NCI-H460 (cell line): Measurements from ENCODE around the gene NXPH2. TPM values are rescaled to one million over a fixed set of nuclear protein-coding genes. Genes with fewer than 3 reads are reported as not detected.
"Not testable (repeated sequence)": the region's sequence is repeated elsewhere in the genome, so short reads cannot be mapped to it uniquely, and the experiment has no call there.

Experiments
- DNase-seq: peaks from one replicate; pipeline ENCODE4 v3.0.0-alpha.2; 2016; ENCODE audit warnings: low read depth; ENCODE audit errors: extremely low read depth
- total RNA-seq: library from RNA; depleted of rRNA; stranded (reverse); fragments of >200 nt; shearing (Covaris generic); gene quantifications from 2 replicates; pipeline ENCODE4 v1.2.3, GENCODE V29; 2014

NXPH2 gene
- total RNA-seq, 1 experiment from 2014 or later = 0.89 TPM

DNA sequence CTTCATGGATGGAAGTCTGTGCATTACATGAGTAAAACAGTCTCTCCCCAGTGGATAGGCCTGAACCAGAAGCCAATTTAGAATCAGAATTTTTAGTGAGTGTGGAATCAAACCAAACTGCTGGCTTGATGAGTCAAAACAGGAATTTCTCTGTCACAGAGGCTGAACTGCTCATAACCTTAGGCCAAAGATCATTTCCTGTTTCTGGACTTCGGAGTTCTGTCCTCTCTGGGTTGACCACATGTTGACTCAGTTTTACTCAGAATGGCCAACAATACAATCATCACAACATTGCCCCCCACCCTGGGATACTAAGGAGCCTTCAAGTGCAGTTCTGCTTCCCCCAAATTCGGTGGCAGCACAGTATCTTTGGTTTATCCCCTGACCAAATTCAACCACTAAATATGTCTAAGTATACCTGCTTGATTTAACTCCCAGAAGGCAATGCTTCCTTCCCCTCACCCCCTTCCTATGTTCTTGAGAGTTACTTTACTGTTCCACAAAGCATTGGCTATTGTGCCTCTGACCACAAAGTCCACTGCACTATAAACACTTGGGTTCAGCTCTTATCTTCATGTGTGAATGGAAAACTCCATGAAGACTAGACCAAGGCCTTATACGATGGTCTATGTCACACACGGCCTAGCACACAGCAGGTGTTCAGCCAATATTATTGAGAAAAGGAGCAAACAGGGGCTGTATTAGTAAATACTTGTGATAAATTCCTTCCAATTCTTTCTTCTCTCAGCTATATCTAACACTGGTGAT lies 67.8 kb downstream of the NXPH2 start:
- no peak for DNase-seq

DNA sequence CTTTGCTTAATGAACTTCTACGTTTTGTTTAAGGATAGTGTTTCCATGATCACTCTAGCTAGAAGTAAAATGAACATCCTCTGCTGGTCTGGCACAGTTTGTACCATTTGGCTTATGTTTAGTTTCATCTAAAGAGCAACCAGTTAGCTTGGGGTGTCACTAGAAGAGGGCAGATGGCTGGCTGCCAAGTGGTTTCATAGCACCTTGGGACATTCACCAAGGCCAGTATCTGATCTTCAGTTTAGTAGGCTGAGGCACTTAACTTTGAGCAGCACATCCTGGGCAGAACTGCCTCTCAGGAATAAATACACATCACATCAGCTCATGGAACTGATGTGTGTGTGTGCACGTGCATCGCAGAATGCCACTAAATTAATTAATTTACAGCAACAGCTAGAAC lies 68.4 kb downstream of the NXPH2 start:
- DNase-seq = no peak

DNA sequence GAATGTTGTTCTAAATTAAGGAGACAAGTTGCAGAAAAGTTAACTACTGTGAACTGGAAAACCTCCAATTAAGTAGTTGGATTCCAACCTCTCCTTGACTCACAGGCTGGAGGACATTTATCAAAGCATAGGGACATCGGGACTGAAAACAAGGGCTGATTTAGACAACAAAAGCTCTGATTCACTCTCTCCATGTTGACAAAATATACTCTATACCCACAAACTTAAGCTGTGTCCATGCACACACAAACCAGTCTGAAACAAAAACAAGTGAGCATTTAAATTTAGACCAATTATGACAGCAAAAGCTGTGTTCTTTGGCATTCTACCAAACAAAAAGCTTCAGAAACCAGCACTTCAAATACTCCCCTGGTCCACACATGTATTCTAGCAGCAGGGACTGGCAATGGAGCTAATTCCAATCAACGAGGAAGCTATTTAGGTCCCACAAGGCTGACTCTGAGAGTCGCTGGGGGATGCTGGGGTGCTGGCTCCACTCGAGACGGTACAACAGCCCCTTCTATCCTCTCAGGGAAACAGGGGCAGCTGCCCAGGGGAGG lies 71.4 kb downstream of the NXPH2 start:
- DNase-seq = no peak

DNA sequence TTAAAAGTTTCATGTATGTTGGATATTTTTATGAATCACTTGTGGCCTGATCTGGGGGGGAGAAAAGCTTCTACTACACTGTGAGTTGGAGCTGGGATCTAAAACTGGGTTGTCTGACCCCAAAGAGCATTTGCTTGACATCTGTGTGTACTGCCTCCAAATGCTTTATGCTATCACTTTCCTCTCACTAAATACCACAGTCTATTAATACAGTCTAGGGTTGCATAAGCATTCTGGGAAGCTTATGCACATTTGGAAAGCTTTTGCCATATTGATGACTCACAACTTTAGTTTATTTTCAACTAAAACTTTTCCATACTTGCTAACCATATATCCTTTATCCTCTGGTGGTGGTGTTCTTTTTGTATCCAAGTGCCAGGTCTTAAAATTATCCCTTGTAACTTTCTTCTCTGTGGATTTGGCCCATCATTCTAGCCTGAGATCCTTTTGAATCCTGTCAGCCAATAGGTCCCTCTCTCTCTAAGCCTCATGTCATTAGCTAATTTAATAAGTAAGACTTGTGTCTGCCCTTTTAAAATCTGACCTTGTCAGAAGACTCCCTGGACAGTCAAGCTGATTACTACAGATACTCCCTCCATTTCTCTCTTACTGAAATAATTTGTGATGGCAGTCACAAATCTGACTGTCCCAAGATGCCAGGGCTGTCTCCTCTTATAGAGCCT lies 72.7 kb downstream of the NXPH2 start:
- no peak for DNase-seq

DNA sequence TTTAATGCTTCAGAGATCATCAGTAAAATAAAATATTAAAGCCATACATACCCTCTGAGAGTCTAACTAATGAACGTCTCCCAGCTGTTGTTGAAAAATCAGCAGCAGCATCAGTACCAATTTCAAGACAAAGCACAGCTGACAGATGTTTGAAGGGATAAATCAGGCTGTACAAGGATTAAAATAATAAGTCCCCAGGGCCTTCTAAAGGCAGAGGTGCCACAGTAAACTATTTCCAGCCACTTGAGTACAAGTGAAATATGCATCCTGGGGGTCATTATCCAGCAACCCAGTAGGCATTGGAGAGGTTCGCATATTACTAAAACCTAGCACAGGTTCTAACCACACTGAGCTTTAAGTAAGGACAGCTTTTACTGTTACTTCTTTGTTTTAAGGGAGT lies 76.9 kb downstream of the NXPH2 start:
- DNase-seq = no peak

DNA sequence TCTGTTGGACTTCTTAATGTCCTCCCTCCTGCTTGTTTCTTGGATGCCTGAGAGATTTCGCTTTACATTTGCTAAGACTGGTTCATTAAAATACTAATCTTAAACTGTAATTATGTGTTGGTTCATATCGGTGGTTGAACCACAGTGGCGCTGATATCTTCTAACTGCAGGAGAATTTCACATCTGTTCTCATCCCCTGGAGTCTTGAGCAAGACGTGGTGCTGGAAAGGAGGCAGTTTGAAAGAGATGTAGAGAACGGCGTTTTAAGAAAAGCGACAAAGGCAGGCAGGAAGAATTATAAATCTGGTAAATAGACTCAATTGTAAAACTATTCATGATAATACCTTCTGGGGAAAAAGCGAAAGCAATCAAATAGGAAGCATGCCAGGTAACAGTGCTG lies 79.5 kb downstream of the NXPH2 start:
- DNase-seq = no peak

DNA sequence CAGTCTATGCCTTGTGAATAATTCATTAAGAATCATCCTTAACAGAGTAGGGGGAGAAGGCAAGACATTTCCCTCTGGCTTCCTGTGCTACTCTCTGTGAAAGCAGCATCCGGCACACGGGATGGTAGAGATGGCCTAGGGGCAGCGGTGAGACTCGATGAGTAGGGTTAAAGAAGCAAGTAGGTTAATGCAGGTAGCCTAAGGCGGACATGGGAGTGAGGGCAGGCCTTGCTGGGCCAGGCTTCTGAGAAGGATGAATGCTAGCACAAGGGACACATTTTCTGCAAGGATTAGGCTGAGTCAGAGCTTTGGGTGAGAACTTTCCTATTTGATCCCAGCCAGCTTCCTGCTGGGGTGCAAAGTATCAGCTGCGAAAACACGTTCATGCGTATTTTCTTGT lies 80.8 kb downstream of the NXPH2 start:
- DNase-seq = no peak

DNA sequence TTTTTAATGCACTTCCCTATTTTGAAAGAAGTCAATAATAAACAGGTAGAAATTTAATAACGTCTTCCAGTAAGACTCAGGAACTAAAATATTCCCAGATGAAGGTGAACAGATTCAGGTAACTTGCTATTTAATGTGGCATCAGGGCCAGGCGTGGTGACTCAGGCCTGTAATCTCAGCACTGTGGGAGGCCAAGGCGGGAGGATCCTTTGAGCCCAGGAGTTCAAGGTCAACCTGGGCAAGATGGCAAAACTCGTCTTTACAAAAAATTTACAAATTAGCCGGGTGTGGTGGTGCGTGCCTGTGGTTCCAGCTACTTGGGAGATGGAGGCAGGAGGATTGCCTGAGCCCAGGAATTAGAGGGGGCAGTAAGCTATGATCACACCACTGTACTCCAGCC lies 81.8 kb downstream of the NXPH2 start:
- DNase-seq = no peak

DNA sequence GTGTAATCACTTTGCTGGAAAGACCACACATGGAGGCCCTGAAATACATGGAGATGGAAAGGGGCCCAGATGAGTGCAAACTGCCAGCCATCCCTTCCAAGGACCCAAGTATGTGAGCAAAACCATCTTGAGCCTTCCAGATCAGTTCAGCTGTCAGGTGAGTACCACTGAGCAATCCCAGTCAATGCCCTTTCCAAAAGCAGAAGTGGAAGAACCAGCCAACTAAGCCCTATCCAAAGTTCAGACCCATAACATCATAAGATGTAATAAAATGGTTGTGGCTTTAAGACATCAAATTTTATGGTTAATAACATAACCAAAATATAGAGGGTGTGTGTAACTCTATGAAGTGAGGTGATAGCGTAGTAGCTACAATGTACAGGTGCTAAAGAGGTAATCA lies 88.5 kb downstream of the NXPH2 start:
- DNase-seq = no peak

DNA sequence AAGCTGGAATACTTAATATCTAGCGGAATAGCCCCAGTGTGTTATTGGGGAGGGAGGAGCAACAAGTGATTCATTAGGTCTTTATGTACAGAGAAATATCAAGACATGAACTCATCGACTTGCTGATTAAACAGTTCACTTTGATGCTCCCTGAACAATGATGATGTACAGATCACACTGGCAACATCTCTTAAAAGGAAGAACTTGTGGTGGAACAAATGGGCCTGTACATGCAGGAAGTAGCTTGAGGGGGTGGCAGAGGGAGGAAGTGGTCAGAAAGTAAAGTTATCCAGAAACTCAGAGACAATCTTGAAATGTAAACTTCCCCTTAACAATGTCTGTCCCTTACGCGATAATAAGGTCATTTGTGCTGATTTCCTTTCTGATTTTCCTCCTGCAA lies 90.5 kb downstream of the NXPH2 start:
- no peak for DNase-seq

DNA sequence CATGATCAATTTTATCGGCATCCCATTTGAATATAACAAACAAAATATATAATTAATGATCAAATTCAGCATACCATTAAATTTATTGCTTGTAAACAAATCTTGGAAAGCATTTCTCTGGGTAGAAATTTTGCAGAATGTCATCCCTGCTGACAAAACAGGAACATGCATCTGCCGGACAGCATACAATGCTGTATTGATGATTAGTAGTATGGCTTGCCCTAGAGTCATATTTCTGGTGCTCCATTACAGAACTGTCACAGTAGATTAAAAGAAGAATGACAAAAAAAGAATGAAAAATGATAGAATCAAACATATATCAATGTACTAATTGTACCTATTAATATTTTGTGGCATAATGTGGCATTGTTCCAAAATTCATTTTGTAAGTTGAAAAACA lies 98.0 kb downstream of the NXPH2 start:
- no peak for DNase-seq

DNA sequence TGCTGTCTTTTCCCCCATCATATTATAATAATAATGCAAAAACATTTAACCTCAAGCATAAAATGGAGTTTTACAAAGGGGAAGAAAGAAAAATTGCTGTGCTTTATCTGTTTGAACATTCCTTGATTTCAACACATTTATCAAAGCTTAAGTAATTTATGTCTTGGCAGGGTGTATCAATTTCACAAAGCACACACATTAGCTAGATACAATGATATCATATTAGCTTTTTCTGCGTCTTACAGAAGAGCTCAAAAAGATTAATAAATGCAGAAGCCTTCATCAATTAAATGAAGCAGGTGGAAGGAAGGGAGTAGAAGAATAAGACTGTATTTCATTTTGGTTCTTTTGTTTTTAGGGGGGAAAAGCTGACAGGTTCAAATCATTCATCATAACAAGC lies 103.0 kb downstream of the NXPH2 start:
- DNase-seq = no peak

DNA sequence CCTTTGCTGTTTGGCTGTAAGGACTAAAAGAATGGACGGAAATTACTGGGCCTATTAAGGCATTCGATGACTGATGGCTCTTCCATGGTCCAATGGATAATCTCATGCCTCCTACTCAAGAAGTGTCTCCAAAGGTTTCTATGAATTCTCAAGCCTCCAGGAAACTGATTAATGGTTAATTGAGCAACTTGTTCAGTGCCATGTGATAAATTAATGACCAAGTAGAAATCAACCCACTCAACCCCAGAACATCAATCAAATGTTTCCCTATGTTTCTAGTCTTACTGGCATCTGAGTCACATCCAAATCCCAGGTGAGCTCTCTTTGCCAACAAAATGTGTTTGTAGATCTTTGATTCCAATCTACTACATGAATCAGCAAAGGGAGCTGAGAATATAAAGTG lies 103.6 kb downstream of the NXPH2 start:
- no peak for DNase-seq

DNA sequence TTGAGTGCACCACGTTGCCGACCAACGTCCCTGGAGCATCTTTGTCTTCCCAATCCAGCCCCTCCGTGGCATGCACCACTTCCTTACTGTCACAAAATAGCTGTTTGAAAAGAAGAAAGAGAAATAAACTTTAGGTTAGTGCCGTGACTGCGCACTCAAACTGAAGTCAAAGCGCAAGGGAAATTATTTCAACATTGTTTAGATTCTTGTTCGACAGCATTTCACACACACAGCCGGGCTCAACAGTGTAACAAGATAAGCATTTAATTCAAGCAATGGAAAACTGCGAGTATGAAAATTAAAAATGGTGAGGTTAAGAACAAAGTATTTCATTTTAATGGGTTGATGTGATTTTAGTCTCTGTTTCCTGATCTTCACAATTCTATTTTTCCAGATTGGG lies 108.6 kb downstream of the NXPH2 start:
- DNase-seq = no peak

DNA sequence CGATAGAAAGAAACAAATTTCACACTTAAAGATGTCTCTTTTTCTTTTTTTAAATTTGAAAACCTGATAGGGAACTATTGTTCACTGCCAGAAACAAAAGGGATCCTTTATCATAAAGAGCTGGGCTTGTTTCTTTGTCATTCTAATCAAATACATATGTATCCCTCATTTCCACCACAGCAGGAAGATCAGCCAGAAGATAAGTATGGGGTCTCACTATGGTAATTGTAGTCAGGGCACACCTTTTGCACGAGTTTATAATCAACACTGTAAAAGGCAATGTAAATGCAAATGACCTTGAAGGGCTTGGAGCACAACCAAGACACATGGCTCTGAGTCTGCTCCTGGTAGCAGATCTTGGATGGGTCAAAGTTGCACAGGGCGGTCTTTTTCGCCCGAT lies 109.5 kb downstream of the NXPH2 start:
- no peak for DNase-seq

DNA sequence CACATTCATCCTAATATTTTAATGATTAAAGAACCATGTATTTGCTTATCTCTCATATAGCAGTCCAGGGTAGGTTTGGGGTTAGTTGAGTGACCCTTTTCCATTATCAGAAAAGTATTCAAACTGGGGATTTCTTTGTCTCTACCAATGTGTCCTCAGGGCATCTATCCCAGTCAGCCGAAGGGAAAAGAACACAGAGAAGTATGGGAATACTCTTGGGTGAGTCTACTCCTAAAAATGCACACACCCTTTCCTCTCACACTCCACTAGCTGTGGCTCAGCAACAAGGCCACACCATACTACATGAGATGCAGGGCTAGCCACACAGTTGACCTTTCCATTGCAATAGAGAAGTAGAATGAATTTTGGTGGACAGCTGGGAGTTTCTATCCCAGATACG lies 114.3 kb downstream of the NXPH2 start:
- no peak for DNase-seq

DNA sequence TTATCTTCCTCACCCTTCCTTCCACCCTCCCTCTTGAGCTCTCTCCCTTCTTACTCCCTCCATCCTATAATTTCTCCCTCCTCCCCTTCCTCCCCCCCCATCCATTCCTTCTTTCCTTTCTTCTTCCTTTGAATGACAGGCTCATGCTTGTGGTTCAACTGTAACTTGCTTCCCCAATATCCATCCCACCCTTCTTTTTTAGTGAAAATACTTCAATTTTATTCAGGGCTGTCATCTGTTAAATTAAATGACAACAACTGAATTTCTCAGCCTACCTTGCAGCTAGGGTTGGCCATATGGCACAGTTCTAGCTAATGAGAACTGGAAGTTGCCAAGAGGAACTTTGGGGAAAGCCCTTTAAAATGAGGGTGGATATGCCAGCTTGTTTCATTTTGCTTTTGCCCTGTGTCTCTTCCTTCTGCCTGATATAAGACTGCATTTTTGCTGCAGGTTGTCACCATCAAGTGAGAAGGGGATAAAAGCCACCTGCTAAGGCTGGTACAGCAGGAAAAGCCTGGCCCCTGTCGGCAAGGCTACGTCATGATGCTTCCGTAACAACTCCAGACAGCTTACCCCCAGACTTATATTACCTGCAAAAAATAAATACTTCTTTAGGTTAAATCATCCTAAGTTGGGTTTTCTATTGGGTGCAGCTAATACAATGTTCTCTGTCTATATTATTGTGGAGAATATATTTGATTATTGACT lies 121.8 kb downstream of the NXPH2 start:
- no peak for DNase-seq

DNA sequence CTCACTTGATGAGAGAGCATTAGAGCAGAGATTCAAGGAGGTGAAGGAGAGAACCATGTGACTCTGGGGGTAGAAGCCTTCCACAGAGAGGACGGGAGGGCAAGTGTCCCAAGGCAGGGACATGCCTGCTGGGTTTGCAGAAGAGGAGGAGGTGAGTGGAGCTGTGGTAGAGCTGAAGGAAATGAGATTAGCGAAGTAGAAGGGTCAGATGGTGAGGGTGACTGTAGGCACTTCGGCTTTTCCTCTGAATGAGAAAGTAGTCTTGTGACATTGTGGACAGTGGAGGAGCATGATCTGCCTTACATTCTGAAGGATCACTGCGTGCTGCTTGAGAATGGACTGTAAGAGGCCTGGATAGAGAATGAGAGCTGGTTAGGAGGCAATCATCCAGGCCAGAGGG lies 126.0 kb downstream of the NXPH2 start:
- no peak for DNase-seq

DNA sequence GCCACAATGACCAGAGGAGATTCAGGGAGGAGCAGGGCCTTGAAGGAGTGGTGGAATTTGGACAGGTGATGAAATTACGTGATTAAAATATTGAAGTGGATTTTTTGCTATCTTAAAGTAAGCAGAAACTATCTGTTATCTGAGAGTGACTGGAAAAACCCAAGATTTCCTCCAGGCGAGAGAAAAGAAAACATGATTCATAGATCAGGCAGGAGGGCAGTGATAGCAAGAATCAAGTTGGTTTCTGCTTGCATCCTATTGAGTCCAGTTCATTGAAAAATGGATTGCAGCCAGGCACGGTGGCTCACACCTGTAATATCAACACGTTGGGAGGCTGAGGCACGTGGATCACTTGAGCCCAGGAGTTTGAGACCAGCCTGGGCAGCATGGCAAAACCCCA lies 127.8 kb downstream of the NXPH2 start:
- DNase-seq = no peak

DNA sequence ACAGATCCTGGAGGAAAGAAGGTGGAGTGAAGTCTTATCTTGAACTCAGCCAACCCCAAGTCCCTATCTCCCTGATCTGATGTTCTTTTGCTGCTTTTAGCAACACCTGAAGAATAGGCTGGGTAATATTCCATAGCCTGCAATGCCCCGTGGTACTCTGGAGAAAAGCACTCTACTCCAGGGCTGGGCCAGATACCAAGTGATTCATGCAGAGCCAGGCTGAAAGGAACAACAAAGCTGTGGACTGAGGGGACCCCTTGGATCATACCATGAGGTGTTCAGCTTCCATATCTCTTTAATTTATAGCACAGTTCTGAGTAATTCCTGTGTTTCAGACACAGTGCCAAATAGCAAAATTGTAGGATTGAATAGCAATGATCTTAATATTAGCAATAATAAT lies 130.6 kb downstream of the NXPH2 start:
- DNase-seq = no peak

DNA sequence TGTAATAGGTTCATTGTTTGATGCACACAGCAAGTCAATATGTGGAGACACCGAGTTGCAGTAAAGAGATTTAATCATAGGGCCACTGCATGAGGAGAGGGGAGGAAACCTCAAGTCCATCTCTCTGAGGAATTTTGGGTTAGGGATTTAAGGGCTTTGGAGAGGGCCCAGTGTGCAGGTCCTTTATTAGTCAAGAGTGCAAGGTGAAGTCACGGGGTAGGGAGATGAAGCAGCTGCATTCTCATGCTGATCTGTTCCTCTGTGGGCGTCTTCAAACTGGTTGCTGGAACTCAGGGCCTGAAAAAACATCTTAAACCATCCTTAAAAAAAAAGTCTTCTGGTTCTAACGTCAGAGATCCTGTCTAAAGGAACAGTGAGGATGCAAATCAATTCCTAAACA lies 131.6 kb downstream of the NXPH2 start:
- DNase-seq = no peak

DNA sequence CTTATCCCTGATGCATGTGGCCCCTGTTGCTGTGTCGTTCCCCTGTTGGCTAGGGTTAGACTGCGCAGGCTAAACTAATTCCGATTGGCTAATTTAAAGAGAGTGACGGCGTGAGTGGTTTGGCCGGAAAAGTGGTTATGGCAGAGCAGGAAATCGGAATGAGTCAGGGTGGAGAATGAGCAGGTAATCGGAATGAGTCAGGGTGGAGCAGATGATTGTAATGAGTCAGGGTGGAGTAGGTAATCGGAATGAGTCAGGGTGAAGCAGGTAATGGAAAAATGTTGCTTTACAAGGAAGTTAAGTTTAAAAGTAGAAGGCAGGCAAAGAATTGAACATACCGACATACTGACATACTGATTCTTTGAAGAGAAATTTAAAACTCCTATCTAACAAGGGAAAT lies 135.4 kb downstream of the NXPH2 start:
- DNase-seq = not testable (repeated sequence)
